IPS DF 19.7 (cell line): Measurements from ENCODE around the gene OGFR.

Experiments
- DNase-seq: peaks from one replicate; pipeline ENCODE4 v3.0.0-alpha.2; 2013; ENCODE audit warnings: low read depth, low spot score

Gene OGFR

GRCh38 chr20:62825333-62825985 is 20.8 kb downstream of the OGFR start:
- DNase-seq, result no peak

DNA sequence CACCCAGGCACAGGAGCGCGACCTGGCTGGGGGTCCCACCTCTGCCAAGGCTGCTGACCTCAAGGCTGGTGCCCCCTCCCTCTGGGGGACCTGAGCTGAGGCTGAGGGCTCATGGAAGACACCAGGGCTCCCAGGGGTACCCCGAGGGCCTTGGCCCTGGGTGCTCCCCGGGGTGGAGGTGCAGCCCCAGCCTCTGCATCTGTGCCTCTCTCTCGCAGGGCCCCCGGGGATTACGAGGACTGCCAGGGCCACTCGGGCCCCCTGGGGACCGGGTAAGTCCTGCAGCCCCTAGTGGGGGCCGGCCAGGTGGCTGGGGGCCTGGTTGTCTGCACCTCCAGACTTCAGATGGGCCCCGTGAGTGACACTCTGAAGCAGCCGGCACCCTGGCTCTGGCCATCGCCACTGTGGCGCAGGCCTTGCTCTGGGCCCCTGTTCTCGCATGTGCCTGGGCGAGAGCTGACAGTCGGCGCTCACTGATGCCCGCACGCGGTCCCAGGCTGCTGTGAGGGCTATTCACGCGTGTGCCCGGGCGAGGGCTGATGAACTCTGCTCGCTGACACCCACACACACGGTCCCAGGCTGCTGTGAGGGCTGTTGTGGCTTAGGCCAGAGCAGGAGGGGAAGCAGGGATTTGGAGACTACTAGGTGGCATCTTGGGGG is 21.5 kb downstream of the OGFR start:
- DNase-seq, result no peak

- no peak for DNase-seq
Measured at GRCh38 chr20:62826646-62827310, 22.1 kb downstream of the OGFR start.

DNA sequence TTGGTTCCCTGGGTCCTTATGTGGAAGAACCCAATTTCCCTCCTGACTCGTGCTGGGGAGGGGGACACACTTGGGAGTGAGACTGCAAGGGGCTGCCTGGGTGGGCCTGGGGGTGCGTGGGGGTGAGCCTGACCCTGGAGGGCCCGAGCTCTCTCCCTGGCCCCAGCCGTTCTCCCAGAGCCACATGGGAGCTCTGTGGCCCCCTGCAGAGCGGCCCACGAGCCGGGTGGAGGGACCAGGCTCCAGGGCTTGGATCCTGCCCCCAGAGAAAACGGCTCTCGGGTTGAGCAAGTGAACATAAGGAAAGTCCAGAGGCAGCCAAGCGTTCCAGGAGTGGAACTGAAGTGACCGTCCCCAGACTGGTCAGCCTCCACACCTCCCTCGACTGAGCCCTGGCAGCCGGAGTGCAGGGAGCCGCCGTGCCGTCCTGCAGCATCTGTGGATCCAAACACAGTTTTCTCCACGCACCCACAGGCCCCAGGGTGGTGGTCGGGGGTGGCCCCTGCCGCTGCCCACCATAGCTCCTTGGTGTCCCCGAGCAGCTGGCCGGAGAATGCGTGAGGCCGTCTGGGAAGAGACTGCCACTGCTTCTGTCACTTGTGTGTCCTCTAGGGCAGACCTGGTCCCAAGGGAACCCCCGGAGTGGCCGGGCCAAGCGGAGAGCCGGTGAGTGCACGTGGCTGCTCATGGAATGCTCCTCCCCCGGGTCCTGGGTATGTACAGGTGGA is 22.8 kb downstream of the OGFR start:
- DNase-seq, result no peak

DNA sequence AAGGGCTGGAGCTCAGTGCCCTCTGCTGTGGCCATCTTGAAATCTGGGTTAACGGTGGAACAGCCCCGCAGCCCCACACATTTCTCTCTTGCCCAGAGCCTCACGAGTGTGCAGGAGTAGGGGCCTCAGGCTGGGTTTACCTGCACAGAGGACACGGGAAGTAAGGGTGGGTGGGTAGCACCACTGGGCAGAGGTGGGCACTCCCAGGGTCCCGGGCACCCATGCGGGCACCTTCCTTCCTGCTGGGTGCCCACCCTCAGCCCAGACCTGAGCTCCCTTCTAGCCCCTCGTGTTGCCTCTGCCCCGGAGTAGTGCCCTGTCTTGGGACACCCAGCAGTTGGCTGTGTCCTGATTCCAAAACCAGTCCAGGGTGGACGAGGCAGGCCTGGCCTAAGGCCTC is 23.4 kb downstream of the OGFR start:
- no peak for DNase-seq

GRCh38 chr20:62828511-62829230 is 24.0 kb downstream of the OGFR start:
- no peak for DNase-seq

DNA sequence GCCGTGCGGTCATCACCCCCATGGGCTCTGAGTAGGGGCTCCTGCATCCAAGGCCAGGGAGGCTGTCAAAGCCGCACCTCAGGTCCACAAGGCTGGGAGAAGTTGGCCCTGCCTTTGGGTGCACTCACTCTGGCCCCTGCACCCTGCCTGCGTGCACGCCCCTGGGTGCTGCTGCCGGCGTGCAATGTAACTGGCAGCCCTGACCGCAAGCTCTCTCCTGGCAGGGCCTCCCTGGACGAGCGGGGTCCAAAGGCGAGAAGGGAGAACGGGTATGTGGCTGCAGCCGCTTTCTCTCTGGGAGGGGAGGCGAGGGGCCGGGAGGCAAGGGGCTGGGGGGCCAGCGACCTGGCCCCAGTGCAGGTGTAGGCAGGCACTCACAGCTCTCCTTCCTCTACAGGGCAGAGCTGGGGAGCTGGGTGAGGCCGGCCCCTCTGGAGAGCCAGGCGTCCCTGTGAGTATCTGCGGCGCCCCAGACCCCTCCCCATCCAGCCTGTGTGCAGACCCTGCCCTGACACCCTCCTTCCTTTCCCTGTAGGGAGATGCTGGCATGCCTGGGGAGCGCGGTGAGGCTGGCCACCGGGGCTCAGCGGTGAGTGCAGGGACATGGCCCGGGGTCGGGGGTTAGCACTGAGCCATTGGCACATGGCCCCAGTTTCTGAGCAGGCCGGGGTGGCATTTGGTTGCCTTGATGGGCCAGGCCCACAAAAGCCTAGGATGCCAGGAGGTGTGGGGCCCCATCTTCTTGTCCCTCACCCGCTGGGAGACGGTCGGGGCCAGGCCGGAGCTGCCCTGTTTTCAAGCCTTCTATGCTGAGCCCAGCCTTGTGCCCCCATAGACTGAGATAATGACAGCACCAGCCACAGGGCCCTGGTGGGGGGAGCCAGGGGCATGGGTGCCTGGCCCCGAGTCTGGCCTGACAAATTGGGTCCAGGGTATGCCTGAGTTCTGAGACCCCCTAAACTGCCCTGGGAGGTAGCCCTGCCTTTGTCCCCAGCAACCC is 24.9 kb downstream of the OGFR start:
- no peak for DNase-seq

- no peak for DNase-seq
Measured at GRCh38 chr20:62830251-62830650, 25.6 kb downstream of the OGFR start.

DNA sequence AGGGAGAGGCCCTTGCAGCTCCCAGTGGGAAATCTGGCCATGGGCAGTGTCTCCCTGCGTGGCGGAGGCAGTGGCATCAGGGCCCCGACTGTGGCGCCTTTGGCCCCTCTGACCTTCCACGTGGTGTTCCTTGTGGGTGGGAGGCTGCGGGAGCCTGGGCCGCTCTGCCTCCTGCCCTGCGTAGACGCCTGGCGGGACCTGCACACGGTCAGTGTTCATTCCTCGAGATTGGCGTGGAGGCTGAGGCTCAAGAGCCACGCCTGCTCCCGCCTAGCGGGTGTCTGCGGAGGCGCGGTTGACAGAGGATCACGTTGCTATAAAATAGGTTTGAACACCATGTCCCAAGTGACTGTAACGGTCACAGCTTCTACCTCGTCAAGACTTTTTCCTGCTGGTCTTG is 26.2 kb downstream of the OGFR start:
- DNase-seq, result no peak

DNA sequence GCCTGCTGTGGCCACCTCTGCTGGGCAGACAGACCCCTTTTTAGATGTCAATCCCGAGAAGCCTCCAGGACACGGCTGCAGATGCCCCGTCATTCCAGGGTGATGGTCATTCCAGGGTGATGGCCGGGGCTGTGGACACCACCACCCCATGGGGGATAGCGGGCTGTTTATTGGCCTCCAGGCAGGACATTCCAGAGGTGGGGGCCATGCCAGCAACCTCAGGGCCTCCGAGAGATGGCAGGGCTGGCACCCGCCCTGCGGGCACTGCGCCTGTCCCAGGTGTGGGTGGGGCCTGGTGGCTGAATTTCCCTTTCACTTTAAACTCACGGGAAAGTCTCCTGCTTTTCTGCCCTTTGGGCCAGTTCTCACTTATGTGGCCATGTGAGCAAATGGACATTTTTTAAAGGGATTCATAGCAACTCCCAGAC is 26.7 kb downstream of the OGFR start:
- no peak for DNase-seq

- no peak for DNase-seq
Measured at GRCh38 chr20:62831854-62832211, 27.2 kb downstream of the OGFR start.

- DNase-seq, result no peak
Measured at GRCh38 chr20:62832212-62832922, 27.7 kb downstream of the OGFR start.

DNA sequence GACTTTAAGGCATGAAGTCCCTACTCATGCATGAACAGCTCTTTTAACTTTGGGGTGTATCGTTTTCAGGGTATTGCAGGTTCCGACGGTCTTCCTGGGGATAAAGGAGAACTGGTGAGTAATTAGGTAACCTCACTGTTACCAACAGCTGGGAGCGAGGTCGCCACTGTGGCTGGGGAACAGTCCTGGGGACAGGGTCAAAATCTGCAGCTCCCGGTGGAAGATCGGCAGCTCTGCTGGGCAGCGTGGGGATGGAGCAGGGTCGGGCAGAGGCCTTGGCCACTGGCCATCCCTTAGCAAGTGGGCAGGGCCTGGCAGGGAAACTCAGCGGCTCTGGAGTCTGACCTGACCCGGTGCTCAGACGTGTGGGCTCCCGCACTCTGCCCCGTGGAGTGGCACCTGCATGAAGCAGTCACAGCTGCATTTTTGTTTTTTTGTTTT is 28.3 kb downstream of the OGFR start:
- DNase-seq, result no peak

DNA sequence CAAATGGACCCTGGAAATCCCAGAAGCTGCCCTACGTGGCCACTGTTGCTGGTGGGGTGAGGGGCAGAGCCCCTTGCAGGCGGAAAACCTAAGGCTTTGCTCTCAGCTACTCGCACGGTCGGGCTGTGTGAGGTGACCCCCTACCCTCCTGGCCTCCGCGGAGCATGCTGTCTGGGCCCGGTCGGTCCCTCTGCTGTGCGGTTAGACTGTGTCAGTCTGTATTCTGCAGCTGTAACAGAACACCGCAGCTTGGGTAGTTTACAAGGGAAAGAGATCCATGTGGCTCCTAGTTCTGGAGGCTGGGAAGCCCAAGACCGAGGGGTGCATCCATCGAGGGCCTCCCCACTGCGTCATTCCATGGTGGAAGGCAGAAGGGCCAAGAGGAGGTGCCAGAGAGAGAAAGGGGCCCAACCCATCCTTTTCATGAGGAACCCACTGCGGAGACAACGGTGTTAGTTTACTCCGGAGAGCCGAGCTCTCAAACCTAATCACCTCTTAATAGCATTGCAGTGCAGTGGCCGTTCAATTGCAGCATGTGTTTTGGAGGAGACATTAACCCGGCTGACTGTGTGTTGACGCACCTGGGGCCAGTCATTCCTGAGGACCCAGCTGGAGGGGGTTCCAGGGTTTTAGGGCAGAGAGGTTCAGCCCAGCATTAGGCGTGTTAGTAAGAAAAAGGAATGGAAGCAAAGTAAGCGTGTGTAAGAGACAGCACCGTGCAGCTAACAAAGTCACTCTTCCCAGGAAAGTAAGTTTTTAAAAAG is 30.5 kb downstream of the OGFR start:
- DNase-seq, result no peak

GRCh38 chr20:62835931-62836861 is 31.6 kb downstream of the OGFR start:
- no peak for DNase-seq

DNA sequence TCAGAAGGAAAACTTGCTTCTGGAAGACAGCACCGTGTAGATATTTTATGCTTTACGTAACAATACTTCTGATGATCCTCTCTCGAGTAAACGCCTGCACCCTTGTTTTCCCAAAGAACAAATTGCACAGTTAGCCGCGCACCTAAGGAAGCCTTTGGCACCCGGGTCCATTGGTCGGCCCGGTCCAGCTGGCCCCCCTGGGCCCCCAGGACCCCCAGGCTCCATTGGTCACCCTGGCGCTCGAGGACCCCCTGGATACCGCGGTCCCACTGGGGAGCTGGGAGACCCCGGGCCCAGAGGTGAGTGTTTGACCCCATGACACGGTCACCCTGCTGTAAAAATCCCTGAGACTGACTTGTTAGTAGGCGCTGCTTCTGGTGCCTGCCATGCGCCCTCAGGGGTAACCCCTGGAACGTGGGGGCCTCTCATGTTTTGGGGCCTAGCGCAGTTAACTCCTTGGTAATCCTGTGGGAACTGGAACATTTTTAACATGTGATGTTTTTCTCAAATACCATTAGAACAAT is 32.4 kb downstream of the OGFR start:
- no peak for DNase-seq

- no peak for DNase-seq
Measured at GRCh38 chr20:62837790-62838127, 33.1 kb downstream of the OGFR start.
